GM12872 (cell line): ENCODE measurements around the gene ZBTB44.
A peak's percentile ranks its signal among the peaks of the same experiment; 100 is the strongest.

Experiments used
- TF ChIP-seq, protein P1 (sequence below): IDR thresholded peaks from 3 replicates; pipeline ENCODE4 v1.5.1; 2011; ENCODE audit warnings: low read depth, mild to moderate bottlenecking, low read length, moderate library complexity; ENCODE audit not compliant: insufficient read depth

ZBTB44 gene

DNA sequence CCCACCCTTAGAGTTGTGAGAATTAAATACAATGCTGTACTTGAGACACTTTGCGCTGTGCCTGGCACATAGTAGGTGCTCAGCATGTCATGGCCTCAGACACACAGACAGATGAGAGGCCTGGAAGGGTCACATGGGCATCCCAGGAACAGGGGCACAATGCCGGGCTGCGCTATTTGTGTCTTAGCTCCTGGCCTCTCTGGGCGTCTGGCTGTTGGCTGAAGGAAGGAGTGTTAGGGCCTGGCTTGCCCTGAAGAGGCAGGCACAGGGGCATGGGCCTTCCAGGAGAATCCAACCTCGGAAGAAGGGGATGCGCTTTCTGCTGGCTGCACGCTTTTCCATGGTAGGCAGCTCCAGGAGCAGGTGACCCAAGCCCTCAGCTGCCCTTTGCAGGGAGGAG, 113.7 kb downstream of the ZBTB44 start:
- TF ChIP-seq, protein P1, sequence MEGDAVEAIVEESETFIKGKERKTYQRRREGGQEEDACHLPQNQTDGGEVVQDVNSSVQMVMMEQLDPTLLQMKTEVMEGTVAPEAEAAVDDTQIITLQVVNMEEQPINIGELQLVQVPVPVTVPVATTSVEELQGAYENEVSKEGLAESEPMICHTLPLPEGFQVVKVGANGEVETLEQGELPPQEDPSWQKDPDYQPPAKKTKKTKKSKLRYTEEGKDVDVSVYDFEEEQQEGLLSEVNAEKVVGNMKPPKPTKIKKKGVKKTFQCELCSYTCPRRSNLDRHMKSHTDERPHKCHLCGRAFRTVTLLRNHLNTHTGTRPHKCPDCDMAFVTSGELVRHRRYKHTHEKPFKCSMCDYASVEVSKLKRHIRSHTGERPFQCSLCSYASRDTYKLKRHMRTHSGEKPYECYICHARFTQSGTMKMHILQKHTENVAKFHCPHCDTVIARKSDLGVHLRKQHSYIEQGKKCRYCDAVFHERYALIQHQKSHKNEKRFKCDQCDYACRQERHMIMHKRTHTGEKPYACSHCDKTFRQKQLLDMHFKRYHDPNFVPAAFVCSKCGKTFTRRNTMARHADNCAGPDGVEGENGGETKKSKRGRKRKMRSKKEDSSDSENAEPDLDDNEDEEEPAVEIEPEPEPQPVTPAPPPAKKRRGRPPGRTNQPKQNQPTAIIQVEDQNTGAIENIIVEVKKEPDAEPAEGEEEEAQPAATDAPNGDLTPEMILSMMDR: no peak

DNA sequence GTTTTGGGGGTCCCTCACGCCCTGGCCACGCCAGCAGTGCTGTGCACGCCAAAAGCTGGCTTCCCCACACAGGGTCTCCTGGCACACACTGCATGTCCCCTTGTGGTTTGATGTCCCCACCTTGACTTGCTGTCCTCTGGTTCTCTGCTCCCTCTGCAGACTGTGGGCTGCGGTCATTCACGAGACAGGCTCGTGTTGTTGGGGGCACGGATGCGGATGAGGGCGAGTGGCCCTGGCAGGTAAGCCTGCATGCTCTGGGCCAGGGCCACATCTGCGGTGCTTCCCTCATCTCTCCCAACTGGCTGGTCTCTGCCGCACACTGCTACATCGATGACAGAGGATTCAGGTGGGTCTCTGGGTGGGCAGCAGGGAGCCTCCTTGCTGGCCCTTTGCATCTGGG, 114.9 kb downstream of the ZBTB44 start:
- TF ChIP-seq, protein P1: no peak

DNA sequence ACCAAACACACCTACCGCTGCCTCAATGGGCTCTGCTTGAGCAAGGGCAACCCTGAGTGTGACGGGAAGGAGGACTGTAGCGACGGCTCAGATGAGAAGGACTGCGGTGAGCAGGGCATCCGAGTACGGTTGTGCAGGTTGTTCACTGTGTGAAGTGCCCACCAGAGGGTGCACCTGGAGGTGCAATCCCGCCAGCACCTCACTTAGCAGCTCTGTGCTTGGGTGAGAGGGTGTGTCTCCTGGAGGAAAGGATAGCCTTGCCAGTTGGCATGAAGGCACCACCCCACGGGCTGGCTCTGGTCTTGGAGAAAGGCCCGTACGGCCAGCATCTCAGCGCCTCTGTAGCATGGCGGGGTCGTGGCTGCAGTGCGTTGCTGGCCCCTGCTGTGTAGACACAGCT, 115.8 kb downstream of the ZBTB44 start:
- TF ChIP-seq, protein P1: peak; percentile 36; the same call in 1 of the 3 replicates

DNA sequence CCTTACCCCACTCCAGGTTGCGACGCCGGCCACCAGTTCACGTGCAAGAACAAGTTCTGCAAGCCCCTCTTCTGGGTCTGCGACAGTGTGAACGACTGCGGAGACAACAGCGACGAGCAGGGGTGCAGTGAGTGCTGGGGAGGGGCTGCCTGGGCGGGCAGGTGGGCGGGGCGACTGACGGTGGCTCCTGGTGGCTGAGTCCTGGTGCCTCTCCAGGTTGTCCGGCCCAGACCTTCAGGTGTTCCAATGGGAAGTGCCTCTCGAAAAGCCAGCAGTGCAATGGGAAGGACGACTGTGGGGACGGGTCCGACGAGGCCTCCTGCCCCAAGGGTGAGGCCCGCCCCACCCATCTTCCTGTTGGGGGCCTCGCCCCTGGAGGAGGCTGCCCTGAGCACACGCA, 116.4 kb downstream of the ZBTB44 start:
- TF ChIP-seq, protein P1: no peak

DNA sequence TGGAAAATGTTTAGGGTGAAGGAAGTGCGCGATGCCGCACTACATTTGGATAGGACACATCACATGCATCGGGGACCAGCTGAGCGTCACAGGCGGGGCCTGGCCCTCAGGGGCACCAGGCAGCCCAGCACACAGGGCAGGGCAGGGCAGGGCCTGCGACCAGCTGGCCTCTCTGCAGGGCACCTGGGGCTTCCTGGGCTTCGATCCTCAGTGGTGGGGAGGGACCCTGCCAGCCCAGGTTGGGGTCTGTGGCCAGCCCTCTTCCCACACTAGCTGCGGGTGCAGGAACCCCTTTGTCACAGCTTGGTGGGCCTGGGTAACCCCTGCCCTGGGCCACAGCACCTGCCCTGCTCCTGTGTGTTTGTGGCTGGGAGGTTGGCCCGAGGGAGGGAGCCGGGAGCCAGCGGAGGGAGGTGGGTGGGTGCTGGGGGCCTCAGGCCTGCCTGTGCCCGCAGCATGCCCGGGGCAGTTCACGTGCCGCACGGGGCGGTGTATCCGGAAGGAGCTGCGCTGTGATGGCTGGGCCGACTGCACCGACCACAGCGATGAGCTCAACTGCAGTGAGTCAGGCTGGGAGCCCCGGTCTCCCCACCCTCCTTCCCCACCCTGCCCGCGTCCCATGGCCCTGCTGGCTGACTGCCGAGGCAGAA, 117.2 kb downstream of the ZBTB44 start:
- TF ChIP-seq, protein P1: no peak

DNA sequence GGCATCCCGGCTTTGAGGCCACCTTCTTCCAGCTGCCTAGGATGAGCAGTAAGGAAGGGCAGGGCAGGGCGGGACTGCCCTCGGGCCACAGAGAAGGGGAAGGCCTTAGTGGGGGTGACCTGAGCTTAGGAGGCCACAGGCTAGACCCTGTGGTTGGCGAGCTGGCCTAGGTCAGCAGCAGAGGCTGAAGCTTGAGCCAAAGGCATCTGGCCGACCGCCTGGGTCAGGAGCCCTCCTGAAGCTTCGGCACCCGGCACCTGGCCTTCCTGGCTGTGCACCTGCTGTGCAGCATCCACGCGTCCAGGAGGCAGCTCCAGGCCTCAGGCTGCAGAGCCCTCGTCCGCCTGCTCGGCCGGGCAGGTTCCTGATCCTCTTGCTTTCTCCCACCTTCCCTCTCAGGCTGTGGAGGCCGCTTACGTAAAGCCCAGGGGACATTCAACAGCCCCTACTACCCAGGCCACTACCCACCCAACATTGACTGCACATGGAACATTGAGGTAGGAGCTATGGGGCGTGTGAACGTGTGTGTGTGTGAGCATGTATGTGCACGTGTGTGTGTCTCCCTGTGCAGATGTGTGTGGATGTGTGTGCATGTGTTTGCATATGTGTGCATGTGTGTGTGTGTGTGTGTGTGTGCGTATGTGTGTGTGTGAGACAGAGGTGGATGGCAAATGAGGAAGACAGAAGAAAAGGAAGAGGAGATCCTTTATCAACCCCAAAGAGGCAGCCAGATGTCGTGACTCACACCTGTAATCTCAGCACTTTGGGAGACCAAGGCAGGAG, 120.3 kb downstream of the ZBTB44 start:
- TF ChIP-seq, protein P1: no peak

DNA sequence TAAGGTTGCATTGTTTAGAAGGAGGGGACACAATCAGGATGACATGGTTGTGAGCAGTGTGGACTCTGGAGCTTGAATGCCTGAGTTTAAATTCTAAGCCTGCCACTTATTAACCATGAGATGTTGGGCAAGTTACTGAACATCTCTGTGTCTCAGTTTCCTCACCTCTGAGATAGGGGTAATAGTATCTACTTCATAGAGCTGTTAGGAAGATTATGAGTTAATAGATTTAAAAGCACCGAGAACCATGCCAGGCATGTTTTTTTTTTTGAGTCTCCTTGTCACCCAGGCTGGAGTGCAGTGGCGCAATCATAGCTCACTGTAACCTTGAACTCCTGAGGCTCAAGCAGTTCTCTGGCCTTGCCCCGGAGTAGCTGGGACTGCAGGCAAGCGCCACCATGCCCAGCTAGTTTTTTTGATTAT, 121.9 kb downstream of the ZBTB44 start:
- TF ChIP-seq, protein P1: no peak
